NCI-H1694 (cell line): Measurements from ENCODE around the gene LGALS16.
"Not testable (repeated sequence)": the region's sequence is repeated elsewhere in the genome, so short reads cannot be mapped to it uniquely, and the experiment has no call there.

Source experiments
- DNase-seq: peaks from one replicate; lab custom pipeline; 2025; lab: John Stamatoyannopoulos, UW

LGALS16 gene

GRCh38 chr19:39655613-39656012 is at the start of gene LGALS16:
Gene LGALS16 (plus strand): TSS chr19:39655913. CDS start chr19:39655962, 49 bp downstream.
- DNase-seq, result no peak

- DNase-seq, result no peak
Measured at GRCh38 chr19:39607021-39607420, 48.7 kb upstream of the LGALS16 start.

- DNase-seq, result no peak
Measured at GRCh38 chr19:39607561-39607960, 48.2 kb upstream of the LGALS16 start.

- no peak for DNase-seq
Measured at GRCh38 chr19:39613597-39613996, 42.1 kb upstream of the LGALS16 start.

- DNase-seq, result no peak
Measured at GRCh38 chr19:39617745-39618144, 38.0 kb upstream of the LGALS16 start.

GRCh38 chr19:39623946-39624345 is 31.8 kb upstream of the LGALS16 start:
- DNase-seq, result no peak

- DNase-seq, result not testable (repeated sequence)
Measured at GRCh38 chr19:39627631-39628030, 28.1 kb upstream of the LGALS16 start.

GRCh38 chr19:39631178-39631577 is 24.5 kb upstream of the LGALS16 start:
- DNase-seq, result no peak

- no peak for DNase-seq
Measured at GRCh38 chr19:39631626-39632025, 24.1 kb upstream of the LGALS16 start.

GRCh38 chr19:39637891-39638290 is 17.8 kb upstream of the LGALS16 start:
- no peak for DNase-seq

GRCh38 chr19:39641773-39642172 is 13.9 kb upstream of the LGALS16 start:
- no peak for DNase-seq

GRCh38 chr19:39643591-39643990 is 12.1 kb upstream of the LGALS16 start:
- DNase-seq, result no peak

GRCh38 chr19:39645800-39646411 is 9.8 kb upstream of the LGALS16 start:
- DNase-seq, result no peak

GRCh38 chr19:39647918-39648317 is 7.8 kb upstream of the LGALS16 start:
- DNase-seq, result no peak

- no peak for DNase-seq
Measured at GRCh38 chr19:39659791-39660190, 4.1 kb downstream of the LGALS16 start.

GRCh38 chr19:39660661-39661060 is 4.9 kb downstream of the LGALS16 start:
- no peak for DNase-seq

GRCh38 chr19:39661565-39661964 is 5.9 kb downstream of the LGALS16 start:
- no peak for DNase-seq

GRCh38 chr19:39669860-39670259 is 14.1 kb downstream of the LGALS16 start:
- DNase-seq, result not testable (repeated sequence)

- no peak for DNase-seq
Measured at GRCh38 chr19:39670998-39671397, 15.3 kb downstream of the LGALS16 start.

- DNase-seq, result peak; percentile 61
Measured at GRCh38 chr19:39671739-39672363, 16.1 kb downstream of the LGALS16 start.

- DNase-seq, result no peak
Measured at GRCh38 chr19:39672473-39672872, 16.8 kb downstream of the LGALS16 start.

- DNase-seq, result not testable (repeated sequence)
Measured at GRCh38 chr19:39673862-39674261, 18.1 kb downstream of the LGALS16 start.

- no peak for DNase-seq
Measured at GRCh38 chr19:39676004-39676403, 20.3 kb downstream of the LGALS16 start.
